NCI-H1417 treated with DMSO at 0.1 percent for 48 hours (cell line): Measurements from ENCODE around the gene PRXL2A.
"Not testable (repeated sequence)": the region's sequence is repeated elsewhere in the genome, so short reads cannot be mapped to it uniquely, and the experiment has no call there.

ENCODE experiments used
- DNase-seq: peaks from one replicate; lab custom pipeline; 2025; lab: John Stamatoyannopoulos, UW

PRXL2A gene

GRCh38 chr10:80411267-80411668, 2.9 kb downstream of the PRXL2A start:
- DNase-seq = no peak

GRCh38 chr10:80411681-80412220, 3.4 kb downstream of the PRXL2A start:
- no peak for DNase-seq

- DNase-seq = no peak
Observed at GRCh38 chr10:80412486-80412885, 4.1 kb downstream of the PRXL2A start.

- no peak for DNase-seq
Observed at GRCh38 chr10:80413271-80413996, 5.1 kb downstream of the PRXL2A start.

GRCh38 chr10:80414142-80414895, 6.0 kb downstream of the PRXL2A start:
- no peak for DNase-seq

GRCh38 chr10:80415734-80416478, 7.6 kb downstream of the PRXL2A start:
- no peak for DNase-seq

DNA sequence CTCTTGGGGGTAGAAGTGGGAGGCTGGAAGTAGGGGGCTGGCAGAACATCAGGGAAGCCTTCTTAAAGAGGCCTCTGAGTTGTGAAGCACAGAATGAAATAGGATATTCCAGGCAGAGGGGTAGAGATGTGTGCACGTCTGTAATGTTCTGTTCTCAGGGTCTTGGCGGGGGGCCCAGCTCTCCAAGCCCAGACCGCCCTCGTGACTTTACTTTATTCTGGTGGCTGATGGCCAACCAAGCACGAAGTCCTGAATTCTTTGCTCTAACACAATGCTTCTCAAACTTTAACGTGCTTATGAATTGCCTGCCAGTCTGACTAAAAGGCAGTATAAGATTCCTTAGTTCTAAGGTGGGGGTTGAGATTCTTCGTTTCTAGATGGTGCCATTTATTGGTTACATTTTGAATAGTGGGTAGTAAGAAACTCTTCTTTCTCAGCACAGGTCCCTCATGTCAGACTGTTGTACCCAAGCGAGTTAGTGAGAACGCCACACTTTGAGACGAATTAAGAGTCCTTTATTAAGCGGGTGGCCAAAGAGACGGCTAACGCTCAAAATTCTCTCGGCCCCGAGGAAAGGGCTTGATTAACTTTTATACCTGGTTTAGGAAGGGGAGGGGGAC, 8.2 kb downstream of the PRXL2A start:
- DNase-seq = no peak

DNA sequence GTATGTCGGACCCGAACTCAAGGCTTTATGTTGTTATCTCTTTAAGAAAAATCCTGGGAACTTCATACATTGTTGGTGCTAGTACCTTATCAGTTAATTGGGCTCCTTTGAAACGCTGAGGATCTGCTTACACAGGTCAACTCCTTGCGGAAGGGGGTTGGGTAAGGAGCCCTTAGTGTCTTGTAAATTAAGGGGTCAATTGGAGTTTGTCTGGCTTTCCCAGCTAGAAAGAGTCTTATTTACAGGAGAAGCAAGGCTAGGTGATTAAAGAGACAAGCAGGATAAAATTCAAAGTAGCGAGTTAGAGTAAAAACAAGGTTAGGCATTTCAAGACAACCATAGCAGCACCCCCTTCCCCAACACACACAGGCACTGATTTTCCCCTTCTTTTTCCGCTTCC, 8.9 kb downstream of the PRXL2A start:
- not testable (repeated sequence) for DNase-seq

GRCh38 chr10:80421050-80421706, 12.8 kb downstream of the PRXL2A start:
- DNase-seq = no peak

- DNase-seq = no peak
Observed at GRCh38 chr10:80421707-80422536, 13.6 kb downstream of the PRXL2A start.

GRCh38 chr10:80425901-80426300, 17.6 kb downstream of the PRXL2A start:
- no peak for DNase-seq

GRCh38 chr10:80427541-80427940, 19.2 kb downstream of the PRXL2A start:
- DNase-seq = no peak

- DNase-seq = no peak
Observed at GRCh38 chr10:80429521-80429973, 21.2 kb downstream of the PRXL2A start.

- DNase-seq = no peak
Observed at GRCh38 chr10:80433134-80433533, 24.8 kb downstream of the PRXL2A start.

- no peak for DNase-seq
Observed at GRCh38 chr10:80436446-80437098, 28.2 kb downstream of the PRXL2A start.

GRCh38 chr10:80437227-80437626, 28.9 kb downstream of the PRXL2A start:
- DNase-seq = no peak

GRCh38 chr10:80441831-80442230, 33.5 kb downstream of the PRXL2A start:
- no peak for DNase-seq

DNA sequence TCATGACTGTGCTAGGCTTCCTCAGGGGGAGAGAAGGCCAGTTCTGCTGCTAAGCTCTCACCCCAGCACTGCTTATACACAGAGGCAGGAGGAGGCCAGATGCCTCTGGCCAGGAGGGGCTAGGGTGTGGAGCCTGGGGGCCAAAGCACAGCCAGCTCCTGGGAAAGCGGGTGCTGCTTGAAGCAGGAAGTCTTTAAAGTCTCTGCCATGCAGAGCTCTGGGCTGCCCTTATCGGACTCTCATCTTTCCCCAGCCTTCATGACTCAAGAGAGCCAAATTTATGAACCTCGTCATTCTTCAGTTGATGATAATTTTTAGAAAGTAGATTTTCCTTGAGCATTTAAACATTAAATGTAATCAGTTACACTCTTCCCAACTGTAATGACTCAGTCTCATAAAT, 34.5 kb downstream of the PRXL2A start:
- no peak for DNase-seq

DNA sequence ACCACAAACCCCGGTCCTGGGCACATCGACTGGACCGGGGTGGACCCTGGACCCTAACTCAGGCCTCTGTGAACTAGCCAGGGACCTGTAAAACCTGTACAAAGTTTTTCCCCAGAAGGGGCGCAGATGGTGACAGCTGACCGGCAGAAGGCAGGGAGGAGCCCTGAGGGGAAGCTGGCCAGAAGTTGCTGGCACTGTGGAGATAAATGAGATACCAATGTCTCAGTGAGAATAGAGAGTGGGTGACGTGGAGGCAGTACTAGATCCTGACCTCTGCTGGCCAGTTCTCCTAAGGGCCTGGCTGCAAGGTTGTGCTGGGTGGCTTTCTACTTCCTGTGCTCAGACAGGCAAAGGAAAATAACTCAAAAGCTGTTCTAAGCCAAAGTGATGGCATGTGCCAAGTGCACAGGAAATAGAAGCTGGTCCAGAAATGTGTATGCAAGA, 35.2 kb downstream of the PRXL2A start:
- no peak for DNase-seq

- DNase-seq = no peak
Observed at GRCh38 chr10:80444124-80444523, 35.8 kb downstream of the PRXL2A start.
